T47D (cell line): Measurements from ENCODE around the gene HIF1A.
"Not testable (repeated sequence)": the region's sequence is repeated elsewhere in the genome, so short reads cannot be mapped to it uniquely, and the experiment has no call there.

Experiments
- DNase-seq, 2 experiments: peaks; one replicate each; pipeline versions ENCODE4 v3.0.0 to v3.0.0-alpha.2; 2011 to 2012; ENCODE audit warnings: low read depth in 1 of 2, low spot score in 1 of 2
- JUND ChIP-seq: IDR thresholded peaks from 2 replicates; pipeline ENCODE4 v1.6.1; 2012; ENCODE audit warnings: low read depth
- in situ Hi-C: cut with HindIII; loops from 2 replicates; pipeline ENCODE4 v1.10.0; 2016; ENCODE audit warnings: low sequenced_read_pairs, low pct_unique_long_range_greater_than_20kb

HIF1A gene

DNA sequence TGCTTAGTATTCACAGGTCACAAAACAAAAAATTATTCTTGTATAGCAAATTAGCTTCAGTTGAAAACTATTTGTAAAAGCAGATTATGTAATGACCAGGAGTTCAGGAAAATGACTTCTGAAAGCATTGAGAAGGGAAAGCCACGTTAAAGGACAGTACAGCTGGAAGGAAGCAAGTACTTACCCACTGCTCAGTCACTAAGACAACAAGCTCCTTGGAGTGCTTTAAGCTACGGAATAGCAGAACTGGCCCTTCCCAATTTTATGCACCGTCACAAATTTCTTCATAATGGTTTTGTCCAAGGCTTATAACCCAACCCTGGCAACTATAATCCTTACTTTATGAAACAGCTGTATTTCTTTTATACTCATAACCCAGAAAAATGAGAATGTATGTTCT is 54.0 kb downstream of the HIF1A start:
- TF ChIP-seq JUND, result no peak
- in situ Hi-C loops, result no loop called here

DNA sequence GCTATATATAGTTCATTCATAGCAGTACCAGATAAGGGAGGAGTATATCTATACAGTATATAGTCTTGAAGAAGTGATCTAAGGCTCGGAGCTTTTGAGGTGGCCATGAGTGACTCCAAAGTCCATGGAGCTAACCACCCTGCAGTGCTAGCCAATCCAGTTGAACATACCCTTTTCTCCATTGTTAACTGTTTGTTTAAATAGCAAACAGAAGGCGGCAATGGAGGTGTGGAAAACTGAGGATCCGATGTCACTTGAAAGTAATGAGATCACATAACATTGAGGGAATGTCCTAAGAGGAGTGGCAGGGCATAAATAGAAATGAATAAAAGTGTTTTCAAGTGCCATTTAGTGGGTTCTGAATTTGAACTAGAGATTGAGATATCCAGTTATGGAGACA is 54.6 kb downstream of the HIF1A start:
- peak; percentile 45 to 85 for DNase-seq
- in situ Hi-C loops, result no loop called here
- TF ChIP-seq JUND, result no peak

More for the DNA sequence above, 54.0 kb downstream of the HIF1A start:
- DNase-seq, result peak in 1 of 2 experiments; percentile 44

DNA sequence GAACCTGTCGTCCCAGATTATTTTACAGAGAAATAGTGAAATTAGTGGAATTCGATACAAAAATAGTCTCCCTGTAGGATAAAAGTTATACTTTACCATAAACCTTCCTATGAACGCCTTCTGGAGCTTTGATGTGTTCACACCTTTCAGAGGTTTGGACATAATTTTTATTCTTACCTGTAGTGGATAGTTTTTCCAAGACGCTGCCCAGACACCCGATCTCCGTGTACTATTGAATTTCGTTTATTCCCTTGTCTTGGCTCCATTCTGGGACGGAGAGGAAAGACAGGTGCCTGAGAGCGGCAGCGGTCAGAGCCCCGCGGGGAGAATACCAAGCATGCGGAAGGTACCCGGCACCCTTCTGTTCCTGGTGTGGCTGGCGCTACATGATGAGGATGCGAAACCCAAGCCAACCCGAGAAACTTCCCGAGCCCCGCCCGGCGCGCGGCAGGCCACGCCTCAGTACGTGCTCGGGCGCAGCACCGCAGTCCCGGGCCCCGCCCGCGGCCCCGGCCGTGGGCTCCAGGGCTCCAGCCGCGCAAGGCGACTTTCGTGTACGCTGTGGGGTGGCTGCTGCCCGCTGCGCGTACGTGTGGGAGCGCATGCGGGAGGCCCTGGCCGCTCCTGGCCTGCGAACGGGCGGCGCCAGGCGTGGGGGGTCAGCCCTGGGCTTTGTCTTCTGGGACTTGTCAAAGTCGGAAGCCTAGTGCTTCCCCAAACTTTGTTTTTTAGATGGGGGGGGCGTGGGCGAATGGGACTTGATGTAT is 55.6 kb downstream of the HIF1A start:
- in situ Hi-C loops, result no loop called here
- TF ChIP-seq JUND, result no peak
- DNase-seq, result peak; percentile 97

DNA sequence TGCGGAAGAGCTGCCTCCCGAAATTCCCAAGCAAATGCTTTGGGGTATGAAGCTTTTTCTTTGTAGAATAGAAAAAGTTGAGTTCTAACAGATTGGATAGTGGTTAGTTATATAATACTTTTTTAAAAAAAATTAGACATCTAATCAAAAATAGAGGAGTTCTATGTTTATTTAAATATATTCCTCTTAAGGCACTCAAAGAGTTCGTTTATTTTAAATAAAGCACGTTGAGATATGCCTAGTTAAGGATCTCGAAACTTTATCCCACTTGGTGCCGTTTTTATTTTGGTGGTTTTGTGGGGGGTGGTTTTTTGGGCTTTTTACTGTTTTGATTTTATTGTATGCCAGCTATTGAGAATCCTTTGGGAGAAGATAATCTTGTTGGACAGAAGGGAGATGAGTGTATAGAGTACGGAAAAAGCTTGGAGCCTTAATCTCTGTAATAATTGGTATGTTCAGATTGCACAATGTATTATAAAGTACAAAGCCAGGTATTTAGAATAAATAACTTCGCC is 56.2 kb downstream of the HIF1A start:
- in situ Hi-C loops, result no loop called here
- no peak for TF ChIP-seq JUND
- no peak for DNase-seq

DNA sequence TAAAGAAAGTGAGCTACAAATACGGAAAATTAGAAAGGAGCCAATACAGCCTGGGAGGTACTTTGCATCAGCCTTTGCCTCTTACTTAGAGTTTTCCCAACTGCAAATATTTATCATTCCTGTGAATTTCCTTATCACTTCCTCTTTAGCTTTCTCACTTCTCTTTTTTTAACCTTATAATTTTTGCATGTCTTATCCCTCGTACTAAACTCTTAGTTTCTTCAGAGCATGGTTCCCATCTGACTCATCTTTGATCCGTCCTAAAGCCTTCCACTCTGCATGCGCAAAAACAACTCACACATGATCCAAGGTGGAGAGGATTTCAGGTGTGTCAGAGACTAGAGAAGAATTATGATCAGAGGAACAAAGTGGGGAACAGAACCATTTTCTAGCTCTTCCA is 57.3 kb downstream of the HIF1A start:
- no peak for TF ChIP-seq JUND
- no peak for DNase-seq
- in situ Hi-C loops, result no loop called here

DNA sequence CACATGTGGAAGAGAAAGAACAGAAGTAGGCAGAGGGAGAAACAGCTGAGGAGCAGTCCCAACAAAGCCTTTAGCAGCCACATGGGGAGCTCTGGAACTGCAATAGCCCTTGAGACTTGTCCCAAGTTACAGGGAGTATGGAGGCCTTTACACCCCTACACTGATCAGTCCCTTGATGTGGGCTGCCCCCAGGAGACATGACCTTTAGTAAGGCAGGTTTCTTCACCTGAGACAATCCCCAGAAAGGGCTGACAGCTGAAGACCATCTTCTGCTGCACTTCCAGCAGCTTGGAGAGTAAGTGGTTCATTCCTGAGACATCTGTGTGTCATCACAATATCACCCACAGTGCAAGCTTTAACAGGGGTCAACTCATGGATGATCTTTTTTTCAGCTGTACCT is 58.3 kb downstream of the HIF1A start:
- peak in 1 of 2 experiments; percentile 32 for DNase-seq
- in situ Hi-C loops, result no loop called here
- TF ChIP-seq JUND, result no peak

DNA sequence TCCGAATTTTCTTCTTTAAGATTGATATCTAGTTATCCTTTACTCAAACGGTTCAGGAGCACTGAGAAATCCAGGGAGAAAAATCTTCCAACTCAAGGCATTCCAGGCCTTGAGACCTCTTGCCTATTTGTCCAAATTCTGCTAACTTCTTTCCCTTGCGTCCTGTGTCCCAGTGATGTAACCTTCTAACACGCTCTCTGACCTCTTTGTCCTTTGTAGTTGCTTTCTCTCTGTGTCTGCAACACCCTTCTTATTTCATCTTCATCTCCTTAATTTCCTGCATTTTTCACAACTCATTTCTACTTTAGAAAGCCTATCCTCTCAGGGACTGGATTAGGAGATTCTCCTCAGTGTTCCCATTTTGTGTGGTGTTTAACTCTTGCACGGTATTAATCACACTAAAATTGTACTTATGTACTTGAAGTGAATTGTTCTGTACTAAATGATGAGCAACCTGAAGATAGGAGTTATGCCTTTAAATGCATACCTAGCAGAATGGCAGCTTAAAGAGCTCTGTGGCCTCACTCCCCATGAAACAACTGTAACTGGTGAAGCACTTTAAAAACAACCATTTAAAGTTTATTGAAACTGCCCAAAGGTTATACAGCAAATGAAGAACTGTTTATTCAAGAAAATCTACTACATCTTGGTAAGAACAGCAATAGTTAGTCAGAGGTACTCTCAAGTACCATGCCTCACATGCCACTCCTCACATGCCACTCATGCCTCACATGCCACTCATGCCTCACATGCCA is 59.5 kb downstream of the HIF1A start:
- no peak for TF ChIP-seq JUND
- in situ Hi-C loops, result no loop called here
- no peak for DNase-seq

DNA sequence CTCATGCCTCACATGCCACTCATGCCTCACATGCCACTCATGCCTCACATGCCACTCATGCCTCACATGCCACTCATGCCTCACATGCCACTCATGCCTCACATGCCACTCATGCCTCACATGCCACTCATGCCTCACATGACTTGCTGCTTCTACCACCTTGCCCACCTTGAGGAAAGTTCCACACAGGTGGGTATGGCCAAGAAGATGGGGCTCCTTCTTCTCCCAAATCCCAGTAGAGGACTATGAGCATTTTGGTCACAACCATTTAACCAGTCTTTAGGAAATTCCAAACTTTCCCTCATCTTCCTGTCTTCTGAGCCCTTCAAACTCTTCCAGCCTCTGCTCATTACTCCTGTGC is 60.0 kb downstream of the HIF1A start:
- in situ Hi-C loops, result not testable (repeated sequence)

DNA sequence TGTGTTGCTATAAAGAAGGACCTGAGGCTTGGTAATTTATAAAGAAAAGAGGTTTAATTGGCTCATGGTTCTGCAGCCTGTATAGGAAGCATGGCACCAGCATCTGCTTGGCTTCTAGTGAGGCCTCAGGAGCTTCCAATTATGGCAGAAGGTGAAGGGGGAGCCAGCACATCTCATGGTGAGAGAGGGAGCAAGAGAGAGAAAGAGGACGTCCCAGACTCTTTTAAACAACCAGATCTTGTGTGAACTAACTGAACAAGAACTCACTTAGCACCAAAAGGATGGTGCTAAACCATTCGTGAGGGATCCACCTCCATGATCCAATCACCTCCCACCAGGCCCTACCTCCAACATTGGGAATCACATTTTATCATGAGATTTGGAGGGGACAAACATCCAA is 60.8 kb downstream of the HIF1A start:
- in situ Hi-C loops, result no loop called here
- no peak for TF ChIP-seq JUND
- no peak for DNase-seq

More for the DNA sequence above, 60.0 kb downstream of the HIF1A start:
- peak in 1 of 2 experiments; percentile 29 for DNase-seq

DNA sequence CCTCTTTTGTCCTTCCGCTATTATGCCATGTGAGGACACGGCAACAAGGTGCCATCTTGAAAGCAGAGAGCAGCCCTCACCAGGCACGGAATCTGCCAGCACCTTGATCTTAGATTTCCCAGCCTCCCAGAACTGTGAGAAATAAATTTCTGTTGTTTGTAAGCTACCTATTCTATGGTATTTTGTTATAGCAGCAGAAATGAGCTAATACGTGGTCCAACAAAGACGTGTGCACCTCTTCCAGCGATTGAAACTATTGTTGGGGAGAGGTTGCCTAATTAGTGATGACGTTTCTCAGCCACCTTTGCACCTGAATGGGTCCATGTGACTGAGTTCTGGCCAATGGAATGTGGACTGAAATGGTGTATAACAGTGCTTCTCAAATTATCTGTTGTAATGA is 64.6 kb downstream of the HIF1A start:
- no peak for TF ChIP-seq JUND
- no peak for DNase-seq
- in situ Hi-C loops, result no loop called here

DNA sequence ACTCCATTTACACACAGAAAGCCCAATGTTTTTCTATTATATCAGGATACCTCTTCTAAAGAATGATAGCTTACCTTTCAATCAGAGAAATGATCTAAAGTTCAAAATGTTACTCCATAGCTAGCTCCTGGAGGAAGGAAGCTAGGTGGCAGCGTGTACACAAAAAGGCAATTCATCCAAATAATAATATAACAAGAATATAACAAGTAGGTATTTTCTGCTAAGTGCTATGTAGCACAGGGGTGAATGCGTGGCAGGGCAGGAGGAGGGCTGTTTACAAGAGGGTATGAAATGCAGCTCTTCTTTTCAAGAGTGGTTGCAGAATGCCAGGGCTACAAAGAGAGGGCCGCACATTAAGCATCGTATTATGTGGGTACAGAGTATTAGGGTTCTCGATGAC is 66.2 kb downstream of the HIF1A start:
- in situ Hi-C loops, result no loop called here
- no peak for TF ChIP-seq JUND
- no peak for DNase-seq

DNA sequence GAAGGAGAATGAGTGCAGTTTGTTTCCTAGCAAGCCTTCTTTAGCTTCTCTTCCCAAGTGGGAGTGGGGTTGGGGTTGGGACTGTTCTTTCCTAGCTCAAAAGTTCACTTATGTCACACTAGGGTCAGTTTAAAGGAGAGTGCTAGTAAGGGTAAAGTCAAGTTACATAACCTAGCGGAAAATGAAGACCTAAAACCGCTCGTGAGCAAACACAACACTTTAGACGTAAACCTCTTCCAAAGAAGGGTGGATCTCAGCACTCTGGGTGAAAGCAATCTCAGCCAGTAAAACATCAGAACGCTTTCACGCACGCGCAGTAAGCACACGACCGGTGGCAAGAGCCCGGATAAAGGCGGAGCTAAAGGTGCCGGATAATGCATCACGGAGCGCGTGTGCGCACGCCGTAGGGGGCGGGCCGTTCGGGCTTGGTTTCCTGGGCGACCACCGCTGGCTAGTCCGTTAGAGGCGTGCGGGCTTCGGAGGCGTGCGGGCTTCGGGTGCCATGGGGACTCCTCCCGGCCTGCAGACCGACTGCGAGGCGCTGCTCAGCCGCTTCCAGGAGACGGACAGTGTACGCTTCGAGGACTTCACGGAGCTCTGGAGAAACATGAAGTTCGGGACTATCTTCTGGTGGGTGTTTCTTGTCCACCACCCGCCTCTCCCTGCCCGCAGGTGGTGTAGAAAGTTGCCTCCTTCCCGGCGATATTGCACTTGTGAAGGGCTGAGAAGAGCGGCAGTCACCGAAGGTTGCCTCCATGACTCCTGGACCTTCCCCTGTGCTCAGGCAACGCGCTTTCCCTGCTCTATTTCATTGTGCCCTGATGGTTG is 66.9 kb downstream of the HIF1A start, which contains the start of gene SNAPC1:
TSS of gene SNAPC1 (plus strand) at position 462 of the 828 bp plus-strand sequence. CDS start at position 503, 41 bp downstream.
- TF ChIP-seq JUND, result no peak
- DNase-seq, result peak; percentile 98 to 99
- in situ Hi-C loops, result no loop called here
